Measurements from ENCODE around the gene FFAR4. TPM values are rescaled to one million over a fixed set of nuclear protein-coding genes. Genes with fewer than 3 reads are reported as not detected.

FFAR4 gene
- total and polyA plus RNA-seq, 2 of the 8 experiments (the other 6 are each of a cell fraction or from before 2014, with no cell fraction given) = not detected

DNA sequence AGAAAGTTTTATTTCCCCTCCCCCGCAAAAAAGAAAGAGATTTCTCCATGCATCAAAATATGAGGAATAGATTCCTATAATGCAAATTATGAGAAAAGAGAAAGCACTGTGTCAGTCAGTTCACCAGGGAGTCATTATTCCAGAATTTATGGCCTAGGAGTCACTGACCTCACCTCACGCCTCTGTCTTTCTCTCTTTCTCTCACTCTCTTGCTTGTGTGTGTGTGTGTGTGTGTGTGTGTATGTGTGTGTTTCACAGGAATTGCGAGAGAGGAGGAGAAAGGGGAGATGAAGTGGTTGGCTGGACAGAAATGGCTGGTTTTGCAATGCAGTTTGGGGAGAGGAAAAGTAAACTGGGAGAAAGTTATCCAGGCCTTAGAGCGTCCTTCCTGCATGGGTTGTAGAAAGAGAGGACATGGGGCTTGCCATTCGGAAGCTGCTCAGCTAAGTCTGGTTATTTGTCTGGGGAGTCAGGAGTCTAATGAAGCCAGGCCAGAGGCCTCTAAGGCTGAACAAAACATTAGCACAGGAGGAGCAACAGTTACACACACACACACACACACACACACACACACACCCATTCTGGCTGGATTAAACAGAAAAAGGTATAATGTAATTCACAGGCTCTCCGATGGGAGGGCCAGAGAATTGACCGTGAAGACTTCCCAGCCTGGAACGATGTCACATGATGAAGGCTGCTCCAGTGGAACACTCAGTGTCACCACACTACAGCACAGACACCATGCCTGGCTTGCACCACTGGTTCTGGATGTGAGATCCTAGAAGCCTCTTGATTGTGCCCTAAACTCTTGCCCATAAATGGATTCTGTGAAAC lies 12.8 kb upstream of the FFAR4 start (continued):
- no peak for TF ChIP-seq SUZ12 (IDR thresholded peaks at IDR 0.05; ENCODE audit: low read length)
- TF ChIP-seq RXRA (IDR thresholded peaks at IDR 0.05; ENCODE audit: insufficient read depth, low read depth, low read length) = no peak
- no peak for TF ChIP-seq FOSL1 (IDR thresholded peaks at IDR 0.05; ENCODE audit: insufficient read depth, low read depth, low read length)
- no peak for TF ChIP-seq TAF7 (optimal IDR thresholded peaks at IDR 0.05; ENCODE audit: borderline replicate concordance, low read depth, low read length)
- TF ChIP-seq CTBP2 (IDR thresholded peaks at IDR 0.05; ENCODE audit: borderline replicate concordance, insufficient read depth, insufficient read length, low read length) = no peak
- TF ChIP-seq POLR2A (IDR thresholded peaks at IDR 0.05; ENCODE audit: control extremely low read depth in 1 of 2, low read depth in 2 of 2, low read length in 2 of 2) = no peak
- TF ChIP-seq KDM4A (IDR thresholded peaks at IDR 0.05; ENCODE audit: low read depth, low read length, severe bottlenecking) = no peak
- no peak for TF ChIP-seq TEAD4 (IDR thresholded peaks at IDR 0.05; ENCODE audit: low read depth, low read length)
- TF ChIP-seq EZH2 (IDR thresholded peaks at IDR 0.05; ENCODE audit: low read depth, low read length, severe bottlenecking) = no peak
- no peak for TF ChIP-seq BRCA1 (IDR thresholded peaks at IDR 0.05; ENCODE audit: low read depth, low read length)

Data from H1 (cell line).